SJSA1 (cell line): ENCODE results near the gene PIK3IP1. TPM values are rescaled to one million over a fixed set of nuclear protein-coding genes. Genes with fewer than 3 reads are reported as not detected.

Experiments used
- DNase-seq, 2 experiments: peaks; one replicate each; pipeline ENCODE4 v3.0.0-alpha.2; 2015 to 2020; ENCODE audit warnings: low spot score in 2 of 2, low read depth in 1 of 2
- H3K27ac ChIP-seq: fragments of 250-450 bp; sonication (Bioruptor Pico); 2 replicates; pipeline ENCODE4 v1.5.1; 2020; ENCODE audit warnings: mild to moderate bottlenecking, moderate library complexity
- H3K27me3 ChIP-seq: fragments of 250-450 bp; sonication (Bioruptor Pico); replicated peaks from 2 replicates; pipeline ENCODE4 v1.5.1; 2020; ENCODE audit warnings: mild to moderate bottlenecking, moderate library complexity
- H3K36me3 ChIP-seq: fragments of 250-450 bp; sonication (Bioruptor Pico); 2 replicates; pipeline ENCODE4 v1.5.1; 2020; ENCODE audit warnings: mild to moderate bottlenecking
- H3K4me1 ChIP-seq: fragments of 250-450 bp; sonication (Bioruptor Pico); replicated peaks from 2 replicates; pipeline ENCODE4 v1.6.1; 2021; ENCODE audit warnings: mild to moderate bottlenecking
- H3K4me3 ChIP-seq: fragments of 250-450 bp; sonication (Bioruptor Pico); 2 replicates; pipeline ENCODE4 v1.5.1; 2020; ENCODE audit warnings: mild to moderate bottlenecking
- H3K9me3 ChIP-seq: fragments of 250-450 bp; sonication (Bioruptor Pico); replicated peaks from 2 replicates; pipeline ENCODE4 v1.5.1; 2020; ENCODE audit warnings: mild to moderate bottlenecking
- total RNA-seq: library from RNA; depleted of rRNA; stranded (reverse); fragments of >200 nt; shearing (Covaris generic); gene quantifications from 2 replicates; pipeline ENCODE4 v1.2.3, GENCODE V29; 2014

The PIK3IP1 gene
- total RNA-seq, 1 experiment from 2014 or later = 1.3 TPM

DNA sequence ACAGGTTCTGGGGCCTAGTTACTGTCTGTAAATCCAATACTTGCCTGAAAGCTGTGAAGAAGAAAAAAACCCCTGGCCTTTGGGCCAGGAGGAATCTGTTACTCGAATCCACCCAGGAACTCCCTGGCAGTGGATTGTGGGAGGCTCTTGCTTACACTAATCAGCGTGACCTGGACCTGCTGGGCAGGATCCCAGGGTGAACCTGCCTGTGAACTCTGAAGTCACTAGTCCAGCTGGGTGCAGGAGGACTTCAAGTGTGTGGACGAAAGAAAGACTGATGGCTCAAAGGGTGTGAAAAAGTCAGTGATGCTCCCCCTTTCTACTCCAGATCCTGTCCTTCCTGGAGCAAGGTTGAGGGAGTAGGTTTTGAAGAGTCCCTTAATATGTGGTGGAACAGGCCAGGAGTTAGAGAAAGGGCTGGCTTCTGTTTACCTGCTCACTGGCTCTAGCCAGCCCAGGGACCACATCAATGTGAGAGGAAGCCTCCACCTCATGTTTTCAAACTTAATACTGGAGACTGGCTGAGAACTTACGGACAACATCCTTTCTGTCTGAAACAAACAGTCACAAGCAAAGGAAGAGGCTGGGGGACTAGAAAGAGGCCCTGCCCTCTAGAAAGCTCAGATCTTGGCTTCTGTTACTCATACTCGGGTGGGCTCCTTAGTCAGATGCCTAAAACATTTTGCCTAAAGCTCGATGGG is 13.5 kb downstream of the PIK3IP1 start:
- Histone ChIP-seq H3K27me3 (no peaks in the 10 kb centered on the region), H3K4me3 (no peak overlapping the region), H3K27ac (no peak overlapping the region), H3K9me3 (no peaks in the 10 kb centered on the region), H3K4me1 (no peaks in the 10 kb centered on the region), H3K36me3 (peaks cover 37% of the 10 kb centered on the region)
- DNase-seq = no peak

DNA sequence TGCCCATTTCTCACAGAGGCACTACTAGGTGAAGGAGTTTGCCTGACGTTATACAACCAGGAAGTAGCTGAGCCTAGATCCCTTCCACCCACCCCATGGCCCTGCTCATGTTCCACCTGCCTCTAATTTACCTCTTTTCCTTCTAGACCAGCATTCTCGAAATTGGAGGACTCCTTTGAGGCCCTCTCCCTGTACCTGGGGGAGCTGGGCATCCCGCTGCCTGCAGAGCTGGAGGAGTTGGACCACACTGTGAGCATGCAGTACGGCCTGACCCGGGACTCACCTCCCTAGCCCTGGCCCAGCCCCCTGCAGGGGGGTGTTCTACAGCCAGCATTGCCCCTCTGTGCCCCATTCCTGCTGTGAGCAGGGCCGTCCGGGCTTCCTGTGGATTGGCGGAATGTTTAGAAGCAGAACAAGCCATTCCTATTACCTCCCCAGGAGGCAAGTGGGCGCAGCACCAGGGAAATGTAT is 14.1 kb downstream of the PIK3IP1 start:
- no peak for DNase-seq
- Histone ChIP-seq H3K36me3 (peaks cover 43% of the 10 kb centered on the region), H3K9me3 (no peaks in the 10 kb centered on the region), H3K4me1 (no peaks in the 10 kb centered on the region), H3K4me3 (no peak overlapping the region), H3K27ac (no peak overlapping the region), H3K27me3 (no peaks in the 10 kb centered on the region)

DNA sequence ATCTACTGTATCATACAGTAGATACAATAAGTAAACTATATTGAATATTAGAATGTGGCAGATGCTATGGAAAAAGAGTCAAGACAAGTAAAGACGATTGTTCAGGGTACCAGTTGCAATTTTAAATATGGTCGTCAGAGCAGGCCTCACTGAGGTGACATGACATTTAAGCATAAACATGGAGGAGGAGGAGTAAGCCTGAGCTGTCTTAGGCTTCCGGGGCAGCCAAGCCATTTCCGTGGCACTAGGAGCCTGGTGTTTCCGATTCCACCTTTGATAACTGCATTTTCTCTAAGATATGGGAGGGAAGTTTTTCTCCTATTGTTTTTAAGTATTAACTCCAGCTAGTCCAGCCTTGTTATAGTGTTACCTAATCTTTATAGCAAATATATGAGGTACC is 14.5 kb downstream of the PIK3IP1 start:
- no peak overlapping the region for H3K4me3 ChIP-seq
- DNase-seq = no peak
- H3K27me3 ChIP-seq = no peaks in the 10 kb centered on the region
- peaks cover 47% of the 10 kb centered on the region for H3K36me3 ChIP-seq
- H3K27ac ChIP-seq = no peak overlapping the region
- no peaks in the 10 kb centered on the region for H3K4me1 ChIP-seq
- no peaks in the 10 kb centered on the region for H3K9me3 ChIP-seq

DNA sequence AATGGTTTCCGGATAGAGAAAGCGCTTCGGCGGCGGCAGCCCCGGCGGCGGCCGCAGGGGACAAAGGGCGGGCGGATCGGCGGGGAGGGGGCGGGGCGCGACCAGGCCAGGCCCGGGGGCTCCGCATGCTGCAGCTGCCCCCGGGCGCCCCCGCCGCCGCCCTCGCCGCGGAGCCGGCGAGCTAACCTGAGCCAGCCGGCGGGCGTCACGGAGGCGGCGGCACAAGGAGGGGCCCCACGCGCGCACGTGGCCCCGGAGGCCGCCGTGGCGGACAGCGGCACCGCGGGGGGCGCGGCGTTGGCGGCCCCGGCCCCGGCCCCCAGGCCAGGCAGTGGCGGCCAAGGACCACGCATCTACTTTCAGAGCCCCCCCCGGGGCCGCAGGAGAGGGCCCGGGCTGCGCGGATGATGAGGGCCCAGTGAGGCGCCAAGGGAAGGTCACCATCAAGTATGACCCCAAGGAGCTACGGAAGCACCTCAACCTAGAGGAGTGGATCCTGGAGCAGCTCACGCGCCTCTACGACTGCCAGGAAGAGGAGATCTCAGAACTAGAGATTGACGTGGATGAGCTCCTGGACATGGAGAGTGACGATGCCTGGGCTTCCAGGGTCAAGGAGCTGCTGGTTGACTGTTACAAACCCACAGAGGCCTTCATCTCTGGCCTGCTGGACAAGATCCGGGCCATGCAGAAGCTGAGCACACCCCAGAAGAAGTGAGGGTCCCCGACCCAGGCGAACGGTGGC is 15.7 kb downstream of the PIK3IP1 start:
- no peak for DNase-seq
- Histone ChIP-seq H3K27me3 (no peaks in the 10 kb centered on the region), H3K4me3 (no peak overlapping the region), H3K36me3 (peaks cover 57% of the 10 kb centered on the region), H3K27ac (no peak overlapping the region), H3K9me3 (no peaks in the 10 kb centered on the region), H3K4me1 (no peaks in the 10 kb centered on the region)

DNA sequence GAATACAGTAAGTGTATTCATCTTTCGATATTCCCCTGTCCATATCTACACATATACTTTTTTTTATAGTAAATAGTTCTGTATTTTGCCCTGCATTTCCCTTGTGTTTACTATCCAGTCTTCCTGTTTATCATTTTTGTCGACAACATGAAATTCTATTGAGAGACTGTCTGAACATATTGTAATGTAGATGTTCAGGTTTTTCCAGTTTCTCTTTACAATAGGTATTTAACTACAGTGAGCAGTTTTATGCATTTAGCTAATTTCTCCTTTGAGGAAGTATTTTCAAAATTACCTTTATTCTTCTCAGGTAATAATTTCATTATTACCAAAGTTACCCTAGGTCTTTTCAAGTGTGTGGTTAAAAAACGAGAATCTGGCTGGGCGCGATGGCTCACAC is 16.7 kb downstream of the PIK3IP1 start:
- Histone ChIP-seq H3K9me3 (no peaks in the 10 kb centered on the region), H3K4me3 (no peak overlapping the region), H3K36me3 (peaks cover 62% of the 10 kb centered on the region), H3K4me1 (no peaks in the 10 kb centered on the region), H3K27me3 (no peaks in the 10 kb centered on the region), H3K27ac (no peak overlapping the region)
- DNase-seq = no peak

DNA sequence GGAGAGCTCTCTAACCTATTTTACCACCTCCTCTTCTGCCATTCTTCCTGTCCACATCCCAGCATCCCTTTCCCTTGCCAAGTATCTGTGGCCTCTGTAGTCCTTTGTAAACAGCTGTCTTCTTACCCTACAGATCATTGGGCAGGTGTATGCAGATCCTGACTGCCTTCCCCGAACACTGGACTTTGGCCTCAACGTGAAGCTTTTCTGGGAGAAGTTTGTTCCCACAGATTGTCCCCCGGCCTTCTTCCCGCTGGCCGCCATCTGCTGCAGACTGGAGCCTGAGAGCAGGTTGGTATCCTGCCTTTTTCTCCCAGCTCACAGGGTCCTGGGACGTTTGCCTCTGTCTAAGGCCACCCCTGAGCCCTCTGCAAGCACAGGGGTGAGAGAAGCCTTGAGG is 17.3 kb downstream of the PIK3IP1 start:
- H3K36me3 ChIP-seq = peaks cover 65% of the 10 kb centered on the region
- no peaks in the 10 kb centered on the region for H3K9me3 ChIP-seq
- H3K27me3 ChIP-seq = no peaks in the 10 kb centered on the region
- DNase-seq = no peak
- H3K27ac ChIP-seq = no peak overlapping the region
- no peak overlapping the region for H3K4me3 ChIP-seq
- no peaks in the 10 kb centered on the region for H3K4me1 ChIP-seq

DNA sequence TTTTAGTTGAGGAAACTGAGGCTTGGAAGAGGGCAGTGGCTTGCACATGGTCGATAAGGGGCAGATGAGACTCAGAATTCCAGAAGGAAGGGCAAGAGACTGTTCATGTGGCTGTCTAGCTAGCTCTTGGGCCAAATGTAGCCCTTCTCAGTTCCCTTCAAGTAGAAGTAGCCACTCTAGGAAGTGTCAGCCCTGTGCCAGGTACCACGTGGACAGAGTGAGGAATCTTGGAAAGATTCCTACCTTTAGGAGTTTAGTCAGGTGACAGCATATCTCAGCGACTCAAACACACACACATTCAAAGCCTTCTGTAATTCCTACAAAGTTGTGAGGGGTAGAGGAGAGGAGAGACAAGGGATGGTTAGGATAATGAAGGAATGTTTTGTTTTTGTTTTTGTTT is 18.3 kb downstream of the PIK3IP1 start:
- Histone ChIP-seq H3K27ac (no peak overlapping the region), H3K27me3 (no peaks in the 10 kb centered on the region), H3K36me3 (peaks cover 68% of the 10 kb centered on the region), H3K9me3 (no peaks in the 10 kb centered on the region), H3K4me3 (no peak overlapping the region), H3K4me1 (no peaks in the 10 kb centered on the region)
- DNase-seq = no peak

DNA sequence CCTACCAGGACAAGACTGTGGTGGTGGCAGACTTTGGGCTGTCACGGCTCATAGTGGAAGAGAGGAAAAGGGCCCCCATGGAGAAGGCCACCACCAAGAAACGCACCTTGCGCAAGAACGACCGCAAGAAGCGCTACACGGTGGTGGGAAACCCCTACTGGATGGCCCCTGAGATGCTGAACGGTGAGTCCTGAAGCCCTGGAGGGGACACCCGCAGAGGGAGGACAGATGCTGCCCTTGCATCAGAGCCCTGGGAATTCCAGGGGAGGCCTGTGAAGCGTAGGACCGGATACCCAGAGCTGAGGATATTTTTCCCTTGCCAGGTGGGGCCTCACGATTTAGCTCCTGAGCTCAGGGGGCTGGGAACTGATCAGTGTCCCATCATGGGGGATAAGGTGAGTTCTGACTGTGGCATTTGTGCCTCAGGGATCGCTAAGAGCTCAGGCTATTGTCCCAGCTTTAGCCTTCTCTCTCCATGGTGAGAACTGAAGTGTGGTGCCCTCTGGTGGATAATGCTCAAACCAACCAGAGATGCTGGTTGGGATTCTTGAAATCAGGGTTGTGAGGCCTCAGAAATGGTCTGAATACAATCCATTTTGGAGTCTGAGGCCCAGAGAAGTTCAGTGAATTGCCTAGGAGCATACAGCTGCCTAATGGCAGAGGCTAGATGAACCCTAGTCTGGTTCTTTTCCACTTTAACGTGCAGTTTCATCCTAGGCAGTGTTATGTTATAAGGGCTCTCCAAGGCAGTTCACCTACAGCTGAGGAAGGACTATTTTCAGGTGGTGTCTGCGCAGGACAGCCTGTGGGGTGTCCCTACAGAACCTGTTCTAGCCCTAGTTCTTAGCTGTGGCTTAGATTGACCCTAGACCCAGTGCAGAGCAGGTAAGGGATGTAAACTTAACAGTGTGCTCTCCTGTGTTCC is 19.5 kb downstream of the PIK3IP1 start:
- Histone ChIP-seq H3K9me3 (no peaks in the 10 kb centered on the region), H3K36me3 (peaks cover 70% of the 10 kb centered on the region), H3K4me1 (no peaks in the 10 kb centered on the region), H3K4me3 (no peak overlapping the region), H3K27ac (no peak overlapping the region), H3K27me3 (no peaks in the 10 kb centered on the region)
- DNase-seq = peak; percentile 54 to 62

DNA sequence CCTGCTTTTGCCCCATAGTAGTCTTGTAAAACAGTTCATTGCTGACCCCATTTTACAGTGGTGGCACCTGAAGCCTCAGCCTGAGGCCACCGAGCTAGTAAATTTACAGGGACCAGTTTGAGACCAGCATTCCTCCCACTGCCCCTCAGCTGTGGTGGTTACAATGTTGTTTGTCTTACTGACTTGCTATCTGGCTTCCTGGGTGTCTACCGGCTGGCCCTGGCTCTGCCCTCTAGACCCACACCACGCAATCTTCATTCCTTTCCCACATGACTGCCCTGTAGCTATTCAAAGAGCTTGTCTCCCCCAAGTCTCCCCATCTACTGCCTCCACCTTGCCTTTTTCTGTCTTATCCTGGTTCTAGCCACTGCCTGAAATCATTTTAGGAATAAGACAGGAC is 20.8 kb downstream of the PIK3IP1 start:
- Histone ChIP-seq H3K36me3 (peaks cover 77% of the 10 kb centered on the region), H3K27me3 (no peaks in the 10 kb centered on the region), H3K4me1 (no peaks in the 10 kb centered on the region), H3K27ac (no peak overlapping the region), H3K4me3 (no peak overlapping the region), H3K9me3 (no peaks in the 10 kb centered on the region)
- DNase-seq = no peak

DNA sequence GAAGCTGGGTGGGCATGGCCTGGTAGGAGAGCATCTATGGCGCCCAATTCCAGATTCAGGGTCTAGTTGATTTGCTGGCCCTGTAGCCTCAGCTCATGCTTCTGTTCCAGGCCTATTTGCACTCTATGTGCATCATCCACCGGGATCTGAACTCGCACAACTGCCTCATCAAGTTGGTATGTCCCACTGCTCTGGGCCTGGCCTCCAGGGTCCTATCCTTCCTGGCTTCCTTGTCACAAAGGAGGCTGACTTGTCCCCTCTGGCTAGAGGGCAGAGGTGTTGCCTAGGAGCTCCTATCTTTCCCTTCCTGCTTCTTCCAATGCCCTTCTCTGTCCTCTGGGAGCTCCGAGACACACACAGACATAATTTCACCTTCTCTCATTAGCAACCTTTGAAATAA is 21.3 kb downstream of the PIK3IP1 start:
- Histone ChIP-seq H3K4me3 (no peak overlapping the region), H3K4me1 (no peaks in the 10 kb centered on the region), H3K27ac (no peak overlapping the region), H3K27me3 (no peaks in the 10 kb centered on the region), H3K36me3 (peaks cover 75% of the 10 kb centered on the region), H3K9me3 (no peaks in the 10 kb centered on the region)
- DNase-seq = no peak

DNA sequence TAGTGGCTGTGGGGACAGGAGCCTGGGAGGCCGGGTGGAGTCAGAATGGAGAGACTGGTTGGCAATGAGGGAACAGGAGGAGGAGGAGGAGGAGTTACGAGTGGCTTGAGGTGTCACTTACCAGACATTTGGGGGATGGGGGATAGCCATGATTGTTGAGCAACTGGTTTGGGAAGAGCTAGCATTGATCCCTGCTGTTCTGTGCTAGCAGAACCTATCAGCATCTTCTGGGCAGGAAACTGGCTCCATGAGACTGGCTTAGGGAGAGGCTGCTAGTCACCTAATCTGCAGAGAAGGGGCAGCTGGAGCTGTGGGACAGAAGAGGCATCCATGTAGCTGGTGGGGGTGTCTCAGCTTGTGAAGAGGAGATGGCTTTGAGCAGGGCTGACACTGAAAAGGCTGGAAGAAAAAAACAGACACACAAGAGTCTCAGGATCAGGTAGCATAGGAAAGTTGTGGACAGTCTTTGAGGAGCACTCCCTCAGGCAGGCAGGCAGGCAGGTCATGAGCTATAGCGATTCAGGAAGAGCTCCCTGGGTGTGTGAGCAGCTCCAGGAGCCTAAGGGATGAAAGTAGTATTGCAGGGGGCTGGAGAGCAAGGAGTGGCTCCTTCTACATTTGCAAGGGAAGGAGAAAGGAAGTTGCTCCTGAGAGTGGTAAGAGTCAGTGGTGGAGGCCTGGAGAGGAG is 22.3 kb downstream of the PIK3IP1 start:
- H3K36me3 ChIP-seq = peaks cover 70% of the 10 kb centered on the region
- no peaks in the 10 kb centered on the region for H3K9me3 ChIP-seq
- no peak overlapping the region for H3K4me3 ChIP-seq
- H3K4me1 ChIP-seq = no peaks in the 10 kb centered on the region
- no peaks in the 10 kb centered on the region for H3K27me3 ChIP-seq
- no peak overlapping the region for H3K27ac ChIP-seq
- no peak for DNase-seq

DNA sequence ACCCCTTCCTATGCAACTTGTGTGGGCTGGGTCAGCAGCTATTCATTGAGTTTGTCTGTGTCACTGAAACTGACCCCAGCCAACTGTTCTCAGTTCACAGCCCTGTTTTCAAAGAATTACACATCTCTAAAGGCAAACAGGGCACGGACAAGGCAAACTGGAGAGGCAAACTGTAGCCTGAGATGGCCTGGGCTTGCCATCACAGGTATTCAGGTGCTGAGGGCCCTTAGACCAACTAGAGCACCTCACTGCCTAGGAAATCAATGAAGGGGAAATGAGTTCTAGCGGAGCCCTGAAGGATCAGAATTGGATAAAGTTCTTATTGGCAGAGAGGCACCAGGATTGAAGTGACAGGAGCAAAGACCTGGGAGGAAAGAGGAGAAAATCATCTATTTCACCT is 24.0 kb downstream of the PIK3IP1 start:
- DNase-seq = no peak
- H3K9me3 ChIP-seq = no peaks in the 10 kb centered on the region
- no peak overlapping the region for H3K4me3 ChIP-seq
- H3K27ac ChIP-seq = no peak overlapping the region
- no peaks in the 10 kb centered on the region for H3K4me1 ChIP-seq
- H3K36me3 ChIP-seq = peaks cover 58% of the 10 kb centered on the region
- no peaks in the 10 kb centered on the region for H3K27me3 ChIP-seq

DNA sequence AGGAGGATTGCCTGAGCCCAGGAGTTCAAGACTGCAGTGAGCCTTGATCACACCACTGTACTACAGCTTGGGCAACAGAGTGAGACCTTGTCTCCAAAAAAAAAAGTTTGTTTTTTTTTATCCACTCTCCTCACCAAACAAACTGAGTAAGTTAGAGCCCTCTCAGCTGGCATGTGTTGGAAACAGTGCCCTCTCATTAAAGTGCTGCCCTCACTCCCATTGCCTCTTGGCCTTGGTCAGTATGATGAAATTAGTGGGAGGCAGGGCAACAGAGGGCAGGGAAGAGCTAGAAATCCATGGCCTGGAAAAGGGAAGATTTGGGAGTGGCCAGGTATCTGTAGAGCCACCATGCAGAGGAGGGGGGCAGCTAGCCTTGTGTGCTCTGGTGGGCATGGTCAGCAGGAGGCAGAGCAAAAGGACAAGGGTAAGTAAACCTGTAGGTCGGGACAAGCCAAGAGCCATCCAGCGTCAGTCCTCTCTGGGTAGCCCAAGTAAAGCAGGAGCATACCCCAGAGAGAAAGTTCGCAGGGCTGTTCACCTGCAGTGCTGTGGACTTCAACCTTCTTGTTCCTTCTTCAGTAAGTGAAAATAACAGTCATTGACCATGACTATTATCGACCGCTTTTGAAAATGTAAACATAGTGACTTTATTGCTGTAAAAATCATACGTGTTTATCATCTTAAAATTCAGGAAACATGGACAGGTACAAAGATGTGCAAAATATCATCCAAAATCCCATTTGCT is 28.2 kb downstream of the PIK3IP1 start:
- no peak for DNase-seq
- Histone ChIP-seq H3K9me3 (no peaks in the 10 kb centered on the region), H3K36me3 (peaks cover 65% of the 10 kb centered on the region), H3K4me3 (no peak overlapping the region), H3K4me1 (no peaks in the 10 kb centered on the region), H3K27me3 (no peaks in the 10 kb centered on the region), H3K27ac (no peak overlapping the region)
